Measurements from ENCODE around the gene ANXA2. TPM values are rescaled to one million over a fixed set of nuclear protein-coding genes. Genes with fewer than 3 reads are reported as not detected.
"Not testable (repeated sequence)": the region's sequence is repeated elsewhere in the genome, so short reads cannot be mapped to it uniquely, and the experiment has no call there.

The ANXA2 gene
- total and polyA plus RNA-seq, 12 donors = 314 to 1,002 (median 478) TPM

GRCh38 chr15:60340207-60340921 is 57.4 kb downstream of the ANXA2 start:
- DNase-seq = no peak
- 80 to 86% (median 81%) methylated on average over 9 of the region's 9 CpGs for WGBS, 4 donors
- intact Hi-C loops (cut with DNase I) = no loop called here

GRCh38 chr15:60339236-60339635 is 58.5 kb downstream of the ANXA2 start:
- no peak overlapping the region for H3K27ac ChIP-seq
- H3K27me3 ChIP-seq = no peaks in the 10 kb centered on the region
- H3K4me1 ChIP-seq (replicated peaks in 1 of 2) = no peaks in the 10 kb centered on the region
- no peak for DNase-seq
- H3K4me3 ChIP-seq = no peak overlapping the region
- intact Hi-C loops (cut with DNase I) = no loop called here
- 78 to 86% (median 85%) methylated on average over 8 to 9 of the region's 9 CpGs for WGBS, 4 donors
- TF ChIP-seq CTCF (IDR thresholded peaks at IDR 0.05) (no peak), POLR2A (IDR thresholded peaks at IDR 0.05) (no peak)
- H3K9me3 ChIP-seq (replicated peaks in 1 of 3) = no peaks in the 10 kb centered on the region
- no peaks in the 10 kb centered on the region for H3K36me3 ChIP-seq (replicated peaks in 1 of 2)

More at GRCh38 chr15:60340207-60340921, 57.4 kb downstream of the ANXA2 start:
- Histone ChIP-seq H3K36me3 (replicated peaks in 1 of 2) (peaks cover 0 to 2% of the 10 kb centered on the region in 2 donors), H3K4me1 (replicated peaks in 1 of 2) (no peaks in the 10 kb centered on the region), H3K27ac (no peak overlapping the region), H3K27me3 (no peaks in the 10 kb centered on the region), H3K4me3 (no peak overlapping the region), H3K9me3 (replicated peaks in 1 of 3) (no peaks in the 10 kb centered on the region)
- TF ChIP-seq CTCF (IDR thresholded peaks at IDR 0.05) (no peak), POLR2A (IDR thresholded peaks at IDR 0.05) (no peak)

- Histone ChIP-seq H3K27ac (no peak overlapping the region), H3K4me3 (no peak overlapping the region), H3K4me1 (replicated peaks in 1 of 2) (no peaks in the 10 kb centered on the region), H3K36me3 (replicated peaks in 1 of 2) (no peaks in the 10 kb centered on the region), H3K9me3 (replicated peaks in 1 of 3) (no peaks in the 10 kb centered on the region), H3K27me3 (no peaks in the 10 kb centered on the region)
- 84 to 87% (median 86%) methylated on average over 3 of the region's 3 CpGs for WGBS, 4 donors
- TF ChIP-seq CTCF (IDR thresholded peaks at IDR 0.05) (no peak), POLR2A (IDR thresholded peaks at IDR 0.05) (no peak)
- DNase-seq = no peak
- intact Hi-C loops (cut with DNase I) = no loop called here
Measured at GRCh38 chr15:60338810-60339209, 59.0 kb downstream of the ANXA2 start.

- intact Hi-C loops (cut with DNase I) = no loop called here
- Histone ChIP-seq H3K9me3 (replicated peaks in 1 of 3) (no peaks in the 10 kb centered on the region), H3K4me3 (no peak overlapping the region), H3K36me3 (replicated peaks in 1 of 2) (no peaks in the 10 kb centered on the region), H3K4me1 (replicated peaks in 1 of 2) (no peaks in the 10 kb centered on the region), H3K27me3 (no peaks in the 10 kb centered on the region), H3K27ac (no peak overlapping the region)
- no peak for DNase-seq
- WGBS, 4 donors = 75 to 97% (median 83%) methylated on average over 4 of the region's 4 CpGs
- TF ChIP-seq CTCF (IDR thresholded peaks at IDR 0.05) (no peak), POLR2A (IDR thresholded peaks at IDR 0.05) (no peak)
Measured at GRCh38 chr15:60337076-60337475, 60.7 kb downstream of the ANXA2 start.

GRCh38 chr15:60335296-60335695 is 62.5 kb downstream of the ANXA2 start:
- H3K4me3 ChIP-seq; H3K36me3 ChIP-seq (replicated peaks in 1 of 2); H3K4me1 ChIP-seq (replicated peaks in 1 of 2); DNase-seq; H3K9me3 ChIP-seq (replicated peaks in 1 of 3); intact Hi-C loops (cut with DNase I); H3K27ac ChIP-seq; H3K27me3 ChIP-seq: not testable (repeated sequence)
- WGBS, 4 donors = 70 to 85% (median 79%) methylated on average over 4 of the region's 4 CpGs
